ENCODE results near the gene SARDH. TPM values are rescaled to one million over a fixed set of nuclear protein-coding genes. Genes with fewer than 3 reads are reported as not detected.

SARDH gene
- total and polyA plus RNA-seq, 7 donors, result 0.49 to 3.0 (median 1.9) TPM; not detected in 1

GRCh38 chr9:133639613-133640012 is 98.5 kb downstream of the SARDH start:
- peaks cover 0 to 9% (median 0%) of the 10 kb centered on the region in 3 donors for H3K27me3 ChIP-seq
- DNase-seq, result no peak
- no peaks in the 10 kb centered on the region for H3K9me3 ChIP-seq
- 78 to 88% methylated on average over 8 of the region's 8 CpGs for WGBS, 2 donors
- no peaks in the 10 kb centered on the region for H3K4me1 ChIP-seq
- no peak overlapping the region for H3K4me3 ChIP-seq
- intact Hi-C loops (cut with DNase I), result no loop called here
- no peak overlapping the region for H3K27ac ChIP-seq
- no peaks in the 10 kb centered on the region for H3K36me3 ChIP-seq
- TF ChIP-seq CTCF (IDR thresholded peaks at IDR 0.05) (no peak), EP300 (IDR thresholded peaks at IDR 0.05) (no peak), POLR2A (IDR thresholded peaks at IDR 0.05) (no peak), POLR2AphosphoS5 (IDR thresholded peaks at IDR 0.05) (no peak)

- Histone ChIP-seq H3K36me3 (no peaks in the 10 kb centered on the region), H3K4me1 (no peaks in the 10 kb centered on the region)
- 71 to 85% methylated on average over 8 of the region's 8 CpGs for WGBS, 2 donors
These were observed 99.4 kb downstream of the SARDH start for GRCh38 chr9:133638711-133639110.

GRCh38 chr9:133638076-133638475 is 100.1 kb downstream of the SARDH start:
- WGBS, 2 donors, result 70 to 72% methylated on average over 8 of the region's 8 CpGs

More at GRCh38 chr9:133638711-133639110, 99.4 kb downstream of the SARDH start:
- Histone ChIP-seq H3K27me3 (peaks cover 0 to 14% (median 0%) of the 10 kb centered on the region in 3 donors), H3K4me3 (no peak overlapping the region), H3K27ac (no peak overlapping the region), H3K9me3 (no peaks in the 10 kb centered on the region)
- no peak for TF ChIP-seq POLR2AphosphoS5 (IDR thresholded peaks at IDR 0.05)
- TF ChIP-seq POLR2A (IDR thresholded peaks at IDR 0.05), result no peak
- no peak for TF ChIP-seq EP300 (IDR thresholded peaks at IDR 0.05)
- no peak for TF ChIP-seq CTCF (IDR thresholded peaks at IDR 0.05)
- intact Hi-C loops (cut with DNase I), result no loop called here
- DNase-seq, result no peak

GRCh38 chr9:133637451-133638055 is 100.6 kb downstream of the SARDH start:
- peaks cover 0 to 19% (median 0%) of the 10 kb centered on the region in 3 donors for H3K27me3 ChIP-seq
- no peak overlapping the region for H3K4me3 ChIP-seq
- no peaks in the 10 kb centered on the region for H3K4me1 ChIP-seq
- WGBS, 2 donors, result 81% methylated on average over 12 of the region's 12 CpGs
- no peak for TF ChIP-seq POLR2A (IDR thresholded peaks at IDR 0.05)
- no peak for TF ChIP-seq POLR2AphosphoS5 (IDR thresholded peaks at IDR 0.05)
- TF ChIP-seq EP300 (IDR thresholded peaks at IDR 0.05), result no peak
- no peak for TF ChIP-seq CTCF (IDR thresholded peaks at IDR 0.05)
- no peak overlapping the region for H3K27ac ChIP-seq
- DNase-seq, result no peak
- intact Hi-C loops (cut with DNase I), result no loop called here
- no peaks in the 10 kb centered on the region for H3K9me3 ChIP-seq
- no peaks in the 10 kb centered on the region for H3K36me3 ChIP-seq

More at GRCh38 chr9:133638076-133638475, 100.1 kb downstream of the SARDH start:
- no peaks in the 10 kb centered on the region for H3K9me3 ChIP-seq
- intact Hi-C loops (cut with DNase I), result no loop called here
- H3K27me3 ChIP-seq, result peaks cover 0 to 19% (median 0%) of the 10 kb centered on the region in 3 donors
- H3K27ac ChIP-seq, result no peak overlapping the region
- no peaks in the 10 kb centered on the region for H3K36me3 ChIP-seq
- TF ChIP-seq POLR2A (IDR thresholded peaks at IDR 0.05) (no peak), CTCF (IDR thresholded peaks at IDR 0.05) (no peak), POLR2AphosphoS5 (IDR thresholded peaks at IDR 0.05) (no peak), EP300 (IDR thresholded peaks at IDR 0.05) (no peak)
- H3K4me3 ChIP-seq, result no peak overlapping the region
- no peaks in the 10 kb centered on the region for H3K4me1 ChIP-seq
- DNase-seq, result no peak

GRCh38 chr9:133636902-133637301 is 101.2 kb downstream of the SARDH start:
- H3K4me3 ChIP-seq, result no peak overlapping the region
- H3K27me3 ChIP-seq, result peaks cover 0 to 19% (median 0%) of the 10 kb centered on the region in 3 donors
- no peaks in the 10 kb centered on the region for H3K4me1 ChIP-seq
- H3K36me3 ChIP-seq, result no peaks in the 10 kb centered on the region
- intact Hi-C loops (cut with DNase I), result no loop called here
- 79 to 88% methylated on average over 12 of the region's 12 CpGs for WGBS, 2 donors
- DNase-seq, result no peak
- H3K9me3 ChIP-seq, result no peaks in the 10 kb centered on the region
- TF ChIP-seq CTCF (IDR thresholded peaks at IDR 0.05), result no peak
- no peak for TF ChIP-seq EP300 (IDR thresholded peaks at IDR 0.05)
- TF ChIP-seq POLR2AphosphoS5 (IDR thresholded peaks at IDR 0.05), result no peak
- no peak for TF ChIP-seq POLR2A (IDR thresholded peaks at IDR 0.05)
- no peak overlapping the region for H3K27ac ChIP-seq
